Suppressor macrophage treated with lipopolysaccharide for 4 hours (primary cell): ENCODE data around the gene GPR63.
A peak's percentile ranks its signal among the peaks of the same experiment; 100 is the strongest.
"Not testable (repeated sequence)": the region's sequence is repeated elsewhere in the genome, so short reads cannot be mapped to it uniquely, and the experiment has no call there.

ENCODE experiments used
- DNase-seq: peaks from one replicate; pipeline ENCODE4 v3.0.0-alpha.2; 2020

Gene GPR63

GRCh38 chr6:96837081-96837971 is at the start of gene GPR63:
TSS of gene GPR63 (minus strand) at chr6:96837477. CDS start at chr6:96799731, 37,746 bp downstream.
- DNase-seq: peak; percentile 46

GRCh38 chr6:96886519-96886918 is 49.2 kb upstream of the GPR63 start:
- DNase-seq: no peak

GRCh38 chr6:96885187-96885631 is 47.9 kb upstream of the GPR63 start:
- not testable (repeated sequence) for DNase-seq

- DNase-seq: no peak
Measured at GRCh38 chr6:96878143-96878542, 40.9 kb upstream of the GPR63 start.

- DNase-seq: no peak
Measured at GRCh38 chr6:96876886-96877545, 39.7 kb upstream of the GPR63 start.

- no peak for DNase-seq
Measured at GRCh38 chr6:96872976-96873375, 35.7 kb upstream of the GPR63 start.

- DNase-seq: no peak
Measured at GRCh38 chr6:96865055-96865405, 27.8 kb upstream of the GPR63 start.

GRCh38 chr6:96864216-96865054 is 27.2 kb upstream of the GPR63 start:
- DNase-seq: no peak

GRCh38 chr6:96862560-96862959 is 25.3 kb upstream of the GPR63 start:
- no peak for DNase-seq

GRCh38 chr6:96861588-96861987 is 24.3 kb upstream of the GPR63 start:
- no peak for DNase-seq

GRCh38 chr6:96856856-96857255 is 19.6 kb upstream of the GPR63 start:
- DNase-seq: no peak

- DNase-seq: no peak
Measured at GRCh38 chr6:96853083-96853482, 15.8 kb upstream of the GPR63 start.

- no peak for DNase-seq
Measured at GRCh38 chr6:96852605-96853004, 15.3 kb upstream of the GPR63 start.

- DNase-seq: no peak
Measured at GRCh38 chr6:96851858-96852257, 14.6 kb upstream of the GPR63 start.

GRCh38 chr6:96849615-96850014 is 12.3 kb upstream of the GPR63 start:
- DNase-seq: no peak

- no peak for DNase-seq
Measured at GRCh38 chr6:96844530-96844929, 7.3 kb upstream of the GPR63 start.

GRCh38 chr6:96841345-96841744 is 4.1 kb upstream of the GPR63 start:
- DNase-seq: no peak

GRCh38 chr6:96836631-96837080 is 621 bp downstream of the GPR63 start:
- no peak for DNase-seq

GRCh38 chr6:96834070-96834469 is 3.2 kb downstream of the GPR63 start:
- no peak for DNase-seq

- DNase-seq: no peak
Measured at GRCh38 chr6:96832780-96833179, 4.5 kb downstream of the GPR63 start.

GRCh38 chr6:96826865-96827264 is 10.4 kb downstream of the GPR63 start:
- DNase-seq: no peak

- DNase-seq: no peak
Measured at GRCh38 chr6:96823743-96824142, 13.5 kb downstream of the GPR63 start.

GRCh38 chr6:96821034-96821433 is 16.2 kb downstream of the GPR63 start:
- DNase-seq: no peak
